Measurements from ENCODE around the gene MME. TPM values are rescaled to one million over a fixed set of nuclear protein-coding genes. Genes with fewer than 3 reads are reported as not detected.

Gene MME
- 100 to 1,000 TPM; 446 to 541 (median 491) TPM for polyA plus RNA-seq (ENCODE audit: insufficient read length in 3 of 3)

DNA sequence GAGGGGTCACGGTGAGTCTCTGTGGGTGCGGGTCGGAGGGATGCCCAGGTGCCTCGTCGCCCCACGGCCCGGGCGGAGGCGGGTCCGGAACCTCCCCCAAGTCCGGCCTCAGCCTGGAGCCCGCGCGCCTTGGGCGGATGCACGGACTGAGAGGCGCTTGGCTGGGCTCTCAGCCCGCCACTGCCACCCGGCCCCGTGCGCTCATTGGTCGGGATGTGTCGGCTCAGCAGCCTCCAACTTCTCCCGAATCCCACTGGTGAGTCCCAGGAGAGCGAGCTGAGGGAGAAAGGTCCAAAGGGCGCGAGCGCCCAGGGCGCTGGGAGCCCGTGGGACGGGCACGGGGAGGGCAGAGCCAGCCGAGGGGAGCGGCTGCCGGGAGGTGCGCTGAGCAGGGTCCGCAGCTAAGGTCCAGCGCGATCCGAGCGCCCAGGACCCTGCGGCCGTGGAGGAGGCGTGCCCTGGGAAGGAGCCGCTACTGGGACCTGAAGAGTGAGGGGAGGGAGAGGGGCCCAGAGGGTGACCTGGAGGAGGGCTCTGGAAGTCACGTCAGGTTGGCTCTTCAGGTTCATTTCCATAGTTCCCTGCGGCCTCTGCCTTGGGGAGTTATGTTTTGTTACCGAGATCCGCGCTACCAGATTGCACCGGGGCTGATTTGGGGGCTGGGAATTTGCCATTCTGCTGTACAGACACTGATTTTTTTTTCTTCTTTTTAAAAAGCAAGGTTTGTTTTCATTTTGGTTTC is at the start of gene MME:
TSS of gene MME (plus strand) at position 574 of the 742 bp plus-strand sequence. CDS start 3,849 bp downstream, outside the sequence.
- peak in 1 of 3 donors; percentile 54 for DNase-seq (ENCODE audit: low read depth in 3 of 3, low spot score in 2 of 3)

DNA sequence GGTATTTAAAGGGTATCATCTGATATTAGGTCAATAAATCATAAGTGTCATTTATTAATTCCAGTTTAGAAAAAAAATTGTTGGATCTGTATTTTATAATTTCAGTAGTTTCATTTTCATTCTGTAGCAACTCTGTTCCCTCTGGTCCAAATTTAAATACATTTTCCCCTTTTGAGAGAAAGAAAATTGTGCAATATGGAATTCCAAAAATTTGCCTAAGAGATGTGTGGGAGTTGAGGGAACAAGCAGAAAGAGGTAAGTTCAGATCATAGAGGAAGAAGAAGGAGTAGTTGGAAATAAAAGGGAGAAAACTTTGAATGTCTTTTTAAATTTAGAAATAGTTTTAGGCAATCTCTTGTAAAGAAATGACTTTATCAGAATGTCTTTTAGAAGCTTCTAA is 48.9 kb upstream of the MME start:
- no peak for DNase-seq (ENCODE audit: low read depth in 3 of 3, low spot score in 2 of 3)

DNA sequence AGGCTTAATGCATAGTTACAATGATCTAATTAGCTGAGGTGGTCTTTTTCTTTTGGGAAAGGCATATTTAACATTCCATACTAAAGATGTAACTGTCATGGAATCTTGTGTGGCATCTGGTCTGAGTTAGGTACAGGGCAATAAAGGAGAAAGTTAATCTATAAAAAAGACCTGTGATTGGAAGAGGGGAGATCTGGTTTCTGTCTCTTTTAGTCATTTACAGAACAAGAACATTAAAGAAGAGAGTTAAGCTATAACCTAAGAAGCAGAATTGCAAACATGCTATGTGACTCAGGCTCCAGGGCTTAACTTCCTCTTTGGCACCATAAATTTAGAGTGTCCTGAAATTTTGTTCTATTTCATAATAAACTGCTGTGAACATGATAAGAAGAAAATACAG is 47.2 kb upstream of the MME start:
- no peak for DNase-seq (ENCODE audit: low read depth in 3 of 3, low spot score in 2 of 3)

DNA sequence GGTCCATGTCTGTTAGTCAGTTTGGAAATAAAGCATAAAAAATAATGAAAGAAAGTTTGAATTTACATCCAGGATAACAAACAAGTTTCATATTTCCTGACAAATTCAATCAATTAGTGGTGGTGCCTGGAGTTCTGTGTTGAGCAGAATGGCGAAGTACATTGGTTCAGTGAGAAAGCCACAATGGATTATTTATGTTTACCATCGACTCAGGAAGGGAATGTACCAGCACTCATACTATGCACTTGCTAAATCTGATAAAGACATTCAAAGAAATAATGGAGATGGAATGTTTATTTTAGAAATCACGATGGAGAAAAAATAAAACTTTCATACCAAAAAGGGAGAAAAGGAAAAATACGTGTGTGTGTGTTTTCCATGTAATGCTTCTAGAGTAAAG is 45.3 kb upstream of the MME start:
- no peak for DNase-seq (ENCODE audit: low read depth in 3 of 3, low spot score in 2 of 3)

DNA sequence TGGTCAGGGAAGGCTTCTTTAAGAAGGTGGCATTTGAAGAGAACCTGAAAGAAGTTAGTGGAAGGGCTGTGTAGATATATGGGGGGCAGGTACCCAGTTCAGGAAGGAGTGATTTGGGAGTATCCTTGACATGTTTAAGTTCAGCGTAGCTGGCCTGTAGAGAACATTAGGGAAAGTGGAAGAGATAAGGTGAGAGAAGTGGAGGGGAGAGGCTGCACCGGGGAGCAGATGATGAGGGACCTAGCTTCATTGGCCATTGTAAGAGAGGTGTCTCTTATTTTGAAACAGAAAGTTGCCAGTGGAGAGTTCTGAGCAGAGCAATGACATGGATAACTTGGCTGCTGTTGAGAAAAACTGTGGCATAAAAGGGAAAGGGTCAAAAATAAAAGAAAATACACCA is 44.6 kb upstream of the MME start:
- no peak for DNase-seq (ENCODE audit: low read depth in 3 of 3, low spot score in 2 of 3)

DNA sequence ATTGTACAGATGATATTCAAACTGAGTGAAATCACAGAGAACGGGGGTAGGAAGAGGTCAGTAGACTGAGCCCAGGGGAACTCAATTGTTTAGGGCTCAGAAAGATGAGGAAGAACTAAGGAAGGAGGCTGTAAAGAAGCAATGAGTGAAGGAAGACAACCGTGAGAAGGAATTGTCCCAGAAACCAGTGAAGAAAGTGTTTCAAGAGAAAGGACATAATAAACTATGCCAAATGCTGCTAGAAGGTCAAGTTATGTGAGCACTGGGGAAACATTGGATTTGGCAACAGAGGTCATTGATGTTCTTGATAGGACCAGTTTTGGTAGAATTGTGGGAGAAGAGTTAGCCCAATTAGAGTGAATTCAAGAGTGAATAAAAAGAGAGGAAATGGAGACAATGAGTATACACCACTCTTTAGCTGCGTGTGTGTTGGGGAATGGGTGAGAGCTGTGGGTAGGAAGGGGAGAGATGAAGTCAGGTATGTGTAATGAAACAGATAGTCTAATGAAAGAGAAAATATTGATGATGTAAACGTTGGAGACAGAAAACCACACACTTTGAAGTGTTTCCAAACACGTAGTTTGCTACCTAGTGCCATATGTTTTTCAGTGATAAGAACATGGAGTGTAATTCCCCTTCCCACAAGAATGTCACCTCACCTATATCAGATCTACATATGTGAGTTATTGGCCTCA is 42.5 kb upstream of the MME start:
- DNase-seq (ENCODE audit: low read depth in 3 of 3, low spot score in 2 of 3): no peak

DNA sequence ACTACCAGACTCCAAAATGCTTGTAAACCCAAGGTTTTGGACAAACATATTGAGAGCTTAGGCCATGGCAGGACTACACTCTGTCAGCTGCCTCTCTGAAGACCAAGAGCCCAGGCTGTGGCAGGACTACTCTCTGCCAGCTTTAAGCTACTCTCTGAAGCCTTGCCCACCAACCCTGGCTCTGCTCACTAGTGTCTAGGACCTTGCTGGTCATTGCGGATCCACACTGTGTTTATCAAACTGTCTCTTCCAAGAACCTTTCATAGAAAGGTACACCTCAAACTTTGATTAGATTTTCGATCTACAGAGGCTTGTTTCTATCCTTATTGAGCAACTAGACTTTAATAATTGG is 41.9 kb upstream of the MME start:
- no peak for DNase-seq (ENCODE audit: low read depth in 3 of 3, low spot score in 2 of 3)

DNA sequence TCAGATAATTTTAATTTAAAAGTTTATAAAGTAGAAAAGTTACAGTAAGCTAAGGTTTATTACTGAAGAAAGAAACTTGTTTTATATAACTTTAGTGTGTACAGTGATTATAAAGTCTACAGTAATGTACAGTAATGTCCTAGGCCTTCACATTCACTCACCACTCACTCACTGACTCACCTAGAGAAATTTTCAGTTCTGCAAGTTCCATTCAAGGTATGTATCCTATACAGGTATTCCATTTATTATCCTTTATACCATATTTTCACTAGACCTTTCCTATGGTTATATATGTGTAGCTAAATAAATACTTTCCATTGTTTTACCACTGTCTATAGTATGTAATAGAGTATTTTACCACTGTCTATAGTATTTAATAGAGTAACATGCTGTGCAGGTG is 33.2 kb upstream of the MME start:
- DNase-seq (ENCODE audit: low read depth in 3 of 3, low spot score in 2 of 3): no peak

DNA sequence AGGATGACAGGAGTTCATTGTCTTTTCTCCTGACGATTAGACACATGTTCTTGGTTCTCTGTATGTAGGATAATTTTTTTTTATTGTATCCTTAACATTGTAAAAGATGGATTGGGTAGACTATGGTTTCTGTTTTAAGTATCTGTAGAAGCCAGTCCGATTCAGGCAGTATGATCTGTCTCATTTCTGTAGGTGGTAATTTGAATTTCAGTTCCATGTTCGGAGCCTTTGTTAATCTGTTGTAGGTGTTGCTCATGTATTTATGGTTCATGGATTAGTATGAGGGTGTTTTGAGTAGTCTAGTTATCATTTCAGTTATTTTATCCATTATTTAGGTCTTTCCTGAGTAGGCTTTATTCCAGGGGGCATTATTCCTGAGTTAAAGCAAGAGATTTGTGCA is 32.4 kb upstream of the MME start:
- no peak for DNase-seq (ENCODE audit: low read depth in 3 of 3, low spot score in 2 of 3)

DNA sequence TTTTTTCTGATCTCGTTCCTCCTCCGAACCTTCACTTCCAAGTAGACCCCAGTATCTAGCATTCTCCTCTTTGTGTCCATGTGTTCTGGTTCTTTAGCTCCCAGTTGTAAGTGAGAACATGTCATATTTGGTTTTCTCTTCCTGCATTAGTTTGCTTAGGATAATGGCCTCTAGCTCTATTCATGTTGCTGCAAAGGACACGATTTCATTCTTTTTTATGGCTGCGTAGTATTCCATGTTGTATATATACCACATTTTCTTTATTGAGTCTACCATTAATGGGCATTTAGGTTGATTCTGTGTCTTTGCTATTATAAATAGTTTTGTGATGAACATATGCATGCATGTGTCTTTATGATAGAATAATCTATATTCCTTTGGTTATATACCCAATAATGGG is 30.2 kb upstream of the MME start:
- DNase-seq (ENCODE audit: low read depth in 3 of 3, low spot score in 2 of 3): no peak

DNA sequence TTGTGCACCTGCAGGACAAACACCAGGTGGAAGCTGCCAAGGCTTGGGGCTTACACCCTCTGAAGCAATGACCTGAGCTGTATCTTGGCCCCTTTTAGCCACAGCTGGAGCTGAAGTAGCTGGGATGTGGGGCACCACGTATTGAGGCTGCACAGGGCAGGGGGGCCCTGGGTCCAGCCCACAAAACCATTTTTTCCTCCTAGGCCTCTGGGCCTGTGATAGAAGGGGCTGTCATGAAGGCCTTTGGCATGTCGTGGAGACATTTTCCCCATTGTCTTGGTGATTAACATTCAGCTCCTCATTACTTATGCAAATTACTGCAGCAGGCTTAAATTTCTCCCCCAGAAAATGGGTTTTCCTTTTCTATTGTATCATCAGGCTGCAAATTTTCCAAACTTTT is 27.6 kb upstream of the MME start:
- no peak for DNase-seq (ENCODE audit: low read depth in 3 of 3, low spot score in 2 of 3)

DNA sequence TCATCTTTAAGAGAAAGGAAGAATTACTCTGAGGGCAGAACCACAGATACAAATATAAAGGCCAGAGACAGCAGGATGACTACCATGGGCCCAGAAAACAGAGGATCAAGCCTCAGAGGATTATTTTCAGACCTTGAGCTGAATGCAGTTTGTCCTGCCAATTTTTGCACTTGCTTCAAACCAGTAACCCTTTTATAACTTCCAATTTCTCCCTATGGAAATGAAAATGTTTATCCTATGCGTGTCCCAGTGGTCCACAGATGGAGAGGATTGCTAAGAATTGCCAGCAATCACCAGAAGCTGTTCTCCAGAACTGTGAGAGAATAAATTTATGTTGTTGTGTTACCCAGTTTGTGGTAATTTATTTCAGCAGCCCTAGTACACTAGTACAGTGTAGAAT is 26.4 kb upstream of the MME start:
- no peak for DNase-seq (ENCODE audit: low read depth in 3 of 3, low spot score in 2 of 3)

DNA sequence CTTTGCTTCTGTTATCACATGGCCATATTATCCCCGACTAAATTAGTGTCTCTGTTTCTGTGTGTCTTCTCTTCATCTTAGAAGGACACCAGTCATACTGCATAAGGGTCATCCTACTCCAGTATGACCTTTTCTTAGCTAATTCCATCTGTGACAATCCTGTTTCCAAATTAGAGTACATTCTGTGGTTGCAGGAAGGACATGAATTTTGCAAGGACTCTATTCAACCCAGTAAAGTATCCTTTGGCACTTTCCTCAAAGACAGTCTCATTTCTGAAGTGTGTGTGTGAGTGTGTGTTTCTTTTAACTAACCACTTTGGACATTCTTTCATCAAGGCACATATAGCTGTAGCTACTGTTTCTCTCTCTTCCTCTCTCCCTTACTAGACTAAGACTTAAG is 15.2 kb upstream of the MME start:
- no peak for DNase-seq (ENCODE audit: low read depth in 3 of 3, low spot score in 2 of 3)

DNA sequence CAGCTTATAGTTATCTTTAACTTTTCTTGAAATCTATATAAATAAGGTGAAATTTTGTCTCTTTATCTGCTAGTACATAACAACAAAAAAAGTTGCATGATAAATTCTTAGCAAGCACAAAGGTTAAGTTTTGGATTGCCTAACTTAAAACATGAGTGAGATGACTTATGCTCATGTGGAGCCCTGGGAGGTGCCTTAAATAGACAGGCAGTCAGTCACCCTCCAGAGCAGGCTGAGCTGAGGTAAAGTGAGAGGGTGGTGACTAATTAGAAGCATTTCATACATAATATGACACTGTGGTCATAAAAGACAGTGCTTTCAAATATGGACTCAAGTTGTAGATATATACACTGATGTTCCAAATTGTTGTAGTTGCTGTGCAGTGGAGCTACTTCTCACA is 14.6 kb upstream of the MME start:
- no peak for DNase-seq (ENCODE audit: low read depth in 3 of 3, low spot score in 2 of 3)

DNA sequence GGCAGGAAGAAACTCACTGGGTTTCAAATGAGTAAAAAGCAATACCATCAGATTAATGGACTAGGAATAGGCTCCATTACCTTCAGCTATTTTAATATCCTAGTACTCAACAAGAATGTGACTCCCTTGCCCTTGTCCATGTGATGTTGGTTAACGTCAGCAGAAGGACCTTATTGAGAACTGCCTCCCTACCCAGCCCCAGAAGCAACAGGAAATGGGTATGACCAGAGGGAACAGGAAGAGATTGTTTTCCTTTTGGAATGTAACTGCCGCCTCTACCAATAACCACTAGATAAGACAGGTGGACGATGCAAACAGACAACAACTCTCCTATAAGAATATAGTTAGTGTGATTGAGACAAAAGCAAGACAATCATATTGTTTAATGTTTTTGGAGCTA is 10.4 kb upstream of the MME start:
- DNase-seq (ENCODE audit: low read depth in 3 of 3, low spot score in 2 of 3): no peak

DNA sequence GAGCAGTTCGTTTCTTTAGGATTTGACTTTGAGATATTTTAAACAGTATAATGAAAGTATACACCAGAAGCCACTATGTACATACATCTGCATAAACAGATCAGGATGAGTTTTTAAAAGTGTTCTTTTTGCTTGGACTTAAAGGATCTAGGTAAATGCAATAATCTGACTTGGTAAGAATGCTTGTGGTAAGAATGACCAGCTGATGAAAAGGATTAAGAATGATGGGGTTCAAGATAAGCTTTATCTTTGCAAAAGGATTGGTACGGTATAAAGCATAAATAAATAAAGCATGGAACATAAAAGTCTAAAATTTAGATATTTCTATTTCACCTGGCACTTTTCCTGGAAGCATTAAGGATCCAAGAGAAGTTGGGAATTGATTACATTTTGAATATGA is 9.8 kb upstream of the MME start:
- DNase-seq (ENCODE audit: low read depth in 3 of 3, low spot score in 2 of 3): no peak

DNA sequence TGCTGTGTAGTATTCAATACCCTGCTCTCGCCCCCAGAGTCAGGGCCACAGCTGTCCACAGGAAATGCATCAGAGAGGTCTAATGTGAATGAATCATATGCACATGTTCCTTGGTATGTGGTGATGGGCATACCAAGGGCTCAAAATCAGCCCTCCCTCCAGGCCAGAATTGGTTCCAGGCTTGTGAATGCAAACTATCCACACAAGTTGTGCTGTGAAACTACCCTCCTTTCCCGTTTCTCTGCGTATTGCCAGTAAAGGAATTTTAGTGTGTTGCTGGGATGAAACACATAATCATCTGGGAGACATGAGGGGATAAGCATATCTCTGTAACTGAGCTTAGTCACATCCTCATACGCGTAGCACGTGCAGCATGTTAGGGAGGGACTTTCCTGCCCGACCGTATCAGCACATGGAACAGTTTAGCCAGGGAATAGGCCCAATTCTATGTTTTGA is 9.2 kb upstream of the MME start:
- no peak for DNase-seq (ENCODE audit: low read depth in 3 of 3, low spot score in 2 of 3)

DNA sequence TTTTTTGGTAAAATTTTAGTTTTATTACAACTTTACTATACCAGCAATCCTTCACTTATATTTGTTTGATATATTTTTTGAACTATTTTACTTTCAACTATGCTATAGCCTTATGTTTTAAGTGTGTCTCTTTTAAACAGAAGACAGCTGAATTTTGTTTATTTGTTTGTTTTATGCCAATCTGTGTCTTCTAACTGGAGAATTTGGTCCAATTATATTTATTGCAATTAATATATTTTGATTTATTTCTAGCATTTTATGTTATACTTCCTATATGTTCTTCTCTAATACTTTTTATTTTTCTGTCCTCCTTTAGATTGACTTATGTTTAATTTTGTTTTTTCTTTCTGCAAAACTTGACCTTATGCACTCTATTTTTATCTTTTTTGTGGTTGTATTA is 4.9 kb upstream of the MME start:
- DNase-seq (ENCODE audit: low read depth in 3 of 3, low spot score in 2 of 3): no peak

DNA sequence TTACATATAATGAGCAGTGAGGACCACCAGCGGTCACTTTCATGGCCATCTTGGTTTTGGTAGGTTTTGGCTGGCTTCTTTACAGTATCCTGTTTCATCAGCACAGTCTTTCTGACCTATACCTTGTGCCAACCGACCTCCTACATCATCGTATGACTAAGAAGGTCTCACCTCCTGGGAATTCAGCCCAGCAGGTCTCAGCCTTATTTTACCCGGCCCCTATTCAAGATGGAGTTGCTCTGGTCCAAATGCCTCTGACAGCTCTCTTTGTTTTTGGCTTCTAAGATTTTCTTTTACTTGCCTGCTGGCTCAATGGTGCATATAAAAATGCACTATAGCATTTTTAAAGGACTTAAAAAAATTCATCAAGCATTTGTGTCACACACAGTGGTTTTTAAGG is 3.2 kb upstream of the MME start:
- no peak for DNase-seq (ENCODE audit: low read depth in 3 of 3, low spot score in 2 of 3)

DNA sequence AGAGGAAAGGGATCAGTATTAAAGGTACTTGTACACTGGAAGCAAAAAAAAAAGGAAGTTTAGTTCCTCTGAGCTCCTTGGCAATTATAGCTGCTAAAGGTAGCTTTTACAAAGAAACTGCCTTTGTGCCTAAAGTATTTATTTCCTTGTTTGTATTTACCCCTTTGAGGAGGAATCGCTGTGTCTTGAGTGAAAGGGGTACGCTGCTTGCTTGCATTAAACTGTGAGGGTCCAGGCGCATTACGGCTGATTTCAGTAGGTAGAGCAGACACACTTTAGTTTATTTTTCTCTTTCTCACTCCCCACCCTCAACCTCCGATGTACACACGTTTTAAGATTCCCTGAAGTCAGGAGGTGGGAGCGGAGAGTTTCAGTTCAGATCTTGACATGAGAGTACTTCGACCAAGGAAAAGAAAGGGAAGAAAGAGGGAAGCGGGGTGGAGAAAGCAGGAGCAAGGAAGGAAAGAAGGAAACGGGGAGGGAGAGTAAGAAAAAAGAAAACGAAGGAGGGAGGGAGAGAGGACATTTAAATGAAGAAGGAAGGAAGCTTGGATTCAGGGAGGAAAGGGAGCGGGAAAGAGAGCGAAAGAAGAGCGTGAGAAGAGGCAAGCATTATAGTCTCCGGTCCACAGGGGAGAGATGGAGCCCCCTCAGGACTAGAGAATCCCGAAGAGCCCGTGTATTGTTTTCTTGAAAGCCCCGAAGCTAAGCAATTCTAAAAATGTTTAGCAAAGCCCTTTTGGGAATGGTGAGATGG is 1.2 kb upstream of the MME start:
- DNase-seq (ENCODE audit: low read depth in 3 of 3, low spot score in 2 of 3): no peak

DNA sequence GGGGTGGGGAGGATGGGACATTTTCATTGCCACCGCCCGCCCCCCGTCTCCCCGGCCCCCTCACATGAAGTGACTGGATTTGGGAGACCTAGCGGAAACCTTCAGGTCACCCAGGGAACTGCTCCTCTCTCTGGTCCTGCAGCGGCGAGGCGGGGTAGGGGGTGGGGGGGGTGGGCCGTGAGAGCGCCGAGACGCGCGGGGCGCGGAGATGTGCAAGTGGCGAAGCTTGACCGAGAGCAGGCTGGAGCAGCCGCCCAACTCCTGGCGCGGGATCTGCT is 712 bp upstream of the MME start:
- no peak for DNase-seq (ENCODE audit: low read depth in 3 of 3, low spot score in 2 of 3)

DNA sequence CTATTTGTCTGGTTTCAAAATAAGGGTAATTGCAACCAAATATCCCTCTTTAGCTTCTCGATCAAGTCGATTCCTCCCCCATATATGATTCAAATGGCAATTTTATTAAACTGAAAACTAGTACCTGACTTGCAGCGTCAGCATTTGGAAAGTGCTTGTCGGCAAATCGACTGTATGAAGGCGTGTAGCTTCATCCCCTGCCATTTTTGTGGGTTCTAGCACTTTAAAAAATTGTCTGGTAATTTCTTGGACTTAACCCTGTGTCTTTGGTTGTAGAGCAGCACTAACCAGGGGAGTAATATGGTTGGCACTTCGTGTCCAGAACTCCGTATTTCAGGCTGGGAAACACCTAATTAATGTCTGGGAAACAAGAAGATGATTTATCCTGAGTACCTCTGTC is 573 bp downstream of the MME start:
- DNase-seq (ENCODE audit: low read depth in 3 of 3, low spot score in 2 of 3): no peak
